Right cardiac atrium (tissue), 5 donors: ENCODE measurements around the gene TCERG1L. TPM values are rescaled to one million over a fixed set of nuclear protein-coding genes. Genes with fewer than 3 reads are reported as not detected.
"Not testable (repeated sequence)": the region's sequence is repeated elsewhere in the genome, so short reads cannot be mapped to it uniquely, and the experiment has no call there.

ENCODE experiments used
- ATAC-seq, 2 donors: fragments of 200-7000 bp; cut with Tn5 transposase; one replicate each; pipeline versions ENCODE4 v1.8.0 to v1.9.1; 2020; ENCODE audit warnings: moderate library complexity in 2 of 2, mild to moderate bottlenecking in 1 of 2
- DNase-seq, 3 donors: peaks; one replicate each; pipeline ENCODE4 v3.0.0-alpha.2; 2020
- H3K27ac ChIP-seq: one replicate; pipeline ENCODE4 v1.5.1; 2013; ENCODE audit warnings: mild to moderate bottlenecking, low read length, control low read depth, moderate library complexity
- H3K27me3 ChIP-seq: one replicate; pipeline ENCODE4 v1.6.1; 2013; ENCODE audit not compliant: control insufficient read depth, insufficient read depth
- H3K4me1 ChIP-seq: one replicate; pipeline ENCODE4 v1.6.1; 2013; ENCODE audit warnings: low read length; ENCODE audit not compliant: control insufficient read depth, insufficient read depth
- H3K4me3 ChIP-seq: one replicate; pipeline ENCODE4 v1.5.1; 2013; ENCODE audit warnings: low read length, control low read depth
- H3K9me3 ChIP-seq: one replicate; pipeline ENCODE4 v1.6.1; 2013; ENCODE audit warnings: low read length; ENCODE audit not compliant: control insufficient read depth
- WGBS: extraction: QIAGEN DNeasy Blood & Tissue Kit; methylation state at CpG from one replicate; pipeline ENCODE4 v1.1.7; 2013; 5-methylcytosine and 5-hydroxymethylcytosine counted together
- intact Hi-C, 4 donors: fragments of 100-400 bp; cut with DNase I; formaldehyde crosslinking; loops; one replicate each; pipeline versions ENCODE4 v1.11.0 to v1.14.0; 2022 to 2023
- polyA plus RNA-seq: library from polyadenylated mRNA; stranded (reverse); fragments of 200-250 nt; gene quantifications from one replicate; pipeline ENCODE4 v1.2.3, GENCODE V29; 2013
- total RNA-seq, 4 donors: library from RNA; stranded (reverse); fragmentation: NEBNext Ultra II Directional; extraction: Animal tissue kit (Norgen Biotek cat#: 25700); gene quantifications; one replicate each; pipeline ENCODE4 v1.2.1, GENCODE V29; 2021
- donor health status: healthy with polysubstance abuse.
- donor health status: DM: no; HTN: yes; CAD: no.
- donor health status: DM: no; HTN: no; CAD: no.
- donor health status: DM: no; HTN: yes; CAD: no; lungs with severe emphysema.
- donor health status: DM: yes; HTN: yes; CAD: no.

TCERG1L gene
- total and polyA plus RNA-seq, 5 donors = not detected

- ATAC-seq = no peak
- no peaks in the 10 kb centered on the region for H3K4me1 ChIP-seq
- intact Hi-C loops = no loop called here
- H3K4me3 ChIP-seq = no peak overlapping the region
- no peaks in the 10 kb centered on the region for H3K9me3 ChIP-seq
- no peak for DNase-seq
- H3K27ac ChIP-seq = no peak overlapping the region
- WGBS = 79% methylated on average over 10 of the region's 10 CpGs
- no peaks in the 10 kb centered on the region for H3K27me3 ChIP-seq
Measured at GRCh38 chr10:131157899-131158298, 153.6 kb downstream of the TCERG1L start.

GRCh38 chr10:131155876-131156230 lies 155.7 kb downstream of the TCERG1L start:
- ATAC-seq = no peak
- intact Hi-C loops = no loop called here
- DNase-seq = no peak
- Histone ChIP-seq H3K27ac (no peak overlapping the region), H3K4me3 (no peak overlapping the region), H3K27me3 (no peaks in the 10 kb centered on the region), H3K9me3 (no peaks in the 10 kb centered on the region), H3K4me1 (no peaks in the 10 kb centered on the region)
- WGBS = 57% methylated on average over 9 of the region's 9 CpGs

- WGBS = 57% methylated on average over 18 of the region's 18 CpGs
- no peak for DNase-seq
- Histone ChIP-seq H3K9me3 (no peaks in the 10 kb centered on the region), H3K27ac (no peak overlapping the region), H3K4me3 (no peak overlapping the region), H3K27me3 (no peaks in the 10 kb centered on the region), H3K4me1 (no peaks in the 10 kb centered on the region)
- no peak for ATAC-seq
- intact Hi-C loops = no loop called here
Measured at GRCh38 chr10:131155218-131155875, 156.2 kb downstream of the TCERG1L start.

GRCh38 chr10:131154306-131155025 lies 157.1 kb downstream of the TCERG1L start:
- no peak for DNase-seq

GRCh38 chr10:131152456-131152855 lies 159.1 kb downstream of the TCERG1L start:
- H3K27me3 ChIP-seq, intact Hi-C loops, DNase-seq, H3K27ac ChIP-seq, H3K9me3 ChIP-seq, H3K4me1 ChIP-seq, H3K4me3 ChIP-seq, ATAC-seq: not testable (repeated sequence)

More at GRCh38 chr10:131154306-131155025, 157.1 kb downstream of the TCERG1L start:
- intact Hi-C loops = no loop called here
- no peak for ATAC-seq
- 84% methylated on average over 17 of the region's 17 CpGs for WGBS
- Histone ChIP-seq H3K27me3 (no peaks in the 10 kb centered on the region), H3K4me1 (no peaks in the 10 kb centered on the region), H3K9me3 (no peaks in the 10 kb centered on the region), H3K27ac (no peak overlapping the region), H3K4me3 (no peak overlapping the region)

- H3K27me3 ChIP-seq = no peaks in the 10 kb centered on the region
- no peaks in the 10 kb centered on the region for H3K4me1 ChIP-seq
- 62% methylated on average over 4 of the region's 4 CpGs for WGBS
- H3K27ac ChIP-seq = no peak overlapping the region
- intact Hi-C loops = no loop called here
- DNase-seq = no peak
- ATAC-seq = no peak
- H3K9me3 ChIP-seq = no peaks in the 10 kb centered on the region
- H3K4me3 ChIP-seq = no peak overlapping the region
Measured at GRCh38 chr10:131150126-131150525, 161.4 kb downstream of the TCERG1L start.

- 78% methylated on average over 10 of the region's 10 CpGs for WGBS
- Histone ChIP-seq H3K27ac (no peak overlapping the region), H3K9me3 (no peaks in the 10 kb centered on the region), H3K4me3 (no peak overlapping the region), H3K27me3 (no peaks in the 10 kb centered on the region), H3K4me1 (no peaks in the 10 kb centered on the region)
- intact Hi-C loops = no loop called here
- ATAC-seq (no peak), DNase-seq (no peak)
Measured at GRCh38 chr10:131149586-131149985, 161.9 kb downstream of the TCERG1L start.

- ATAC-seq (no peak), DNase-seq (no peak)
- Histone ChIP-seq H3K4me3 (no peak overlapping the region), H3K27ac (no peak overlapping the region), H3K4me1 (no peaks in the 10 kb centered on the region), H3K9me3 (no peaks in the 10 kb centered on the region), H3K27me3 (no peaks in the 10 kb centered on the region)
- 66% methylated on average over 3 of the region's 3 CpGs for WGBS
- intact Hi-C loops = no loop called here
Measured at GRCh38 chr10:131149111-131149510, 162.4 kb downstream of the TCERG1L start.

GRCh38 chr10:131148270-131148669 lies 163.3 kb downstream of the TCERG1L start:
- Histone ChIP-seq H3K27ac (no peak overlapping the region), H3K9me3 (no peaks in the 10 kb centered on the region), H3K27me3 (no peaks in the 10 kb centered on the region), H3K4me3 (no peak overlapping the region), H3K4me1 (no peaks in the 10 kb centered on the region)
- intact Hi-C loops = no loop called here
- ATAC-seq = no peak
- whole genome bisulfite sequencing = 97% methylated on average over 3 of the region's 3 CpGs
- DNase-seq = no peak

GRCh38 chr10:131147301-131147975 lies 164.1 kb downstream of the TCERG1L start:
- ATAC-seq = no peak
- no peak for DNase-seq
- H3K27me3 ChIP-seq = no peaks in the 10 kb centered on the region
- intact Hi-C loops = no loop called here
- WGBS = 65% methylated on average over 27 of the region's 27 CpGs
- H3K9me3 ChIP-seq = no peaks in the 10 kb centered on the region
- H3K4me3 ChIP-seq = no peak overlapping the region
- H3K4me1 ChIP-seq = no peaks in the 10 kb centered on the region
- no peak overlapping the region for H3K27ac ChIP-seq

GRCh38 chr10:131146790-131147189 lies 164.7 kb downstream of the TCERG1L start:
- ATAC-seq (no peak), DNase-seq (no peak)
- no peak overlapping the region for H3K4me3 ChIP-seq
- H3K9me3 ChIP-seq = no peaks in the 10 kb centered on the region
- intact Hi-C loops = no loop called here
- WGBS = 60% methylated on average over 9 of the region's 9 CpGs
- no peaks in the 10 kb centered on the region for H3K4me1 ChIP-seq
- no peaks in the 10 kb centered on the region for H3K27me3 ChIP-seq
- no peak overlapping the region for H3K27ac ChIP-seq
